GM23248 (cell line): ENCODE data around the gene DCUN1D4.

Experiments
- EZH2 ChIP-seq: fragments of 200-600 bp; sonication (generic); IDR thresholded peaks from 2 replicates; pipeline ENCODE4 v1.6.1; 2018; ENCODE audit warnings: antibody characterized with exemption, mild to moderate bottlenecking; ENCODE audit not compliant: insufficient read depth, poor library complexity, severe bottlenecking
- EZH2phosphoT487 ChIP-seq: fragments of 200-600 bp; sonication (generic); IDR thresholded peaks from 2 replicates; pipeline ENCODE4 v1.6.1; 2018; ENCODE audit warnings: antibody characterized with exemption, moderate library complexity, mild to moderate bottlenecking, low read depth; ENCODE audit not compliant: insufficient read depth

- TF ChIP-seq EZH2phosphoT487 (no peak), EZH2 (no peak)
These were observed 17.6 kb upstream of the DCUN1D4 start for GRCh38 chr4:51825341-51825740.
